Stimulated activated CD4-positive, alpha-beta T cell treated with anti-CD3 and anti-CD28 coated beads, Interleukin-1b, Interleukin-23, amount 100 ng/mL, for 24 hours (primary cell): ENCODE results near the gene COQ7.

Experiments
- DNase-seq, 4 experiments: peaks; one replicate each; pipeline ENCODE4 v3.0.0-alpha.2; 2020; ENCODE audit warnings: low read depth in 4 of 4, low spot score in 1 of 4

The COQ7 gene

DNA sequence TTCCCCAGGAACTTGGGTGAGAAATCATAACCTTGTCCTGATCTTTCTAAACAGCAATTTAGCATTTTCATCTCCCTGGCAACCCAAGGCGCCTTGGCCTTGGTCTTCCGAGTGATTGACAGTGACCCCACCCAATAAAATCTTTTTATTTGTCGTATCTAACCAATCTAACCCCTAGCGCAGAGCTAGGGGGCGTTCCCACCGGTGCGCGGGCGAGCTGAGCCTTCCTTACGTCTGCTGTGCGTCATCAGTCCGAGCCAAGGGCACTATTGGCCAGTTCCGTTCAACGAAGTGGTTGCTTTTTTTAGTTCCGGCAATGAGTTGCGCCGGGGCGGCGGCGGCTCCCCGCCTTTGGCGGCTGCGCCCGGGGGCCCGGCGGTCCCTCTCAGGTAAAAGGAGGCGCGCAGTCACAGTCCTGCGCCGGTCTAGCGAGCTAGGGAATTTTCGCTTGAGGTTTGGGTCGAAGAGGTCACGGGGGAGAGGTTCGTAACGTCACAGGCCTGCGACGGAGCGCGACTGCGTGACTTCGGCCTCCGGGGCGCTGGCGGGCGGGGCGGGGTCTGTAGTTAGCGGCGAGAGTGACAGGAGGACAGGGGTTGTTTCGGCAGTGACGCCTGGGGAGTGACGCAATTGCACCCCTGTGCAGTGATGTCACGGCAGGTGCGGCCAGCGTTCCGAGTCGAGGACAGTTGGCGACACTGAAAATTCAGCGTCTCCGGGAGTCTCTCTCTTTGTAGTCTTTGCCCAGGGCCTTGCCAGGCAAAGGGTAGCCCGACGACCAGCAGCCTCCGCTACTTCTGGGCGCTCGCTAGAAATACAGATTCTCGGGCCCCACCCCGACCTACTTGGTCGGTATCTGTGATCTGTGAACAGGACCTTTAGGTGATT lies at the start of gene COQ7:
Gene COQ7, plus strand, starts transcription at position 266 of the 888 bp plus-strand sequence. Its CDS starts 51 bp downstream, at position 317.
- peak; percentile 95 to 97 (median 97) for DNase-seq

DNA sequence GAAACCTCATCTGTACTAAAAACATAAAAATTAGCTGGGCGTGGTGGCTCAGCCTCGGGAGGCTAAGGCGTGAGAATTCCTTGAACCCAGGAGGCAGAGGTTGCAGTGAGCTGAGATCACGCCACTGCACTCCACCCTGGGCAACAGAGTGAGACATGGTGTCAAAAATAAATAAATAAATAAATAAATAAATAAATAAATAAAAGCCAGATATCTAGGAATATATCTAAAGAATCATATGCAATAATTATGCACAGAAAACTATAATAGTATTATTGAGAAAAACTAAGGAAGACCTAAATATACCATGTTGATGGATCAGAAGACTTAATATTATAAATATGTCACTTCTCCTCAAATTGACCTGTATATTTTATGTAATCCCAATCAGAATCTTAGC lies 46.7 kb upstream of the COQ7 start:
- DNase-seq = no peak

DNA sequence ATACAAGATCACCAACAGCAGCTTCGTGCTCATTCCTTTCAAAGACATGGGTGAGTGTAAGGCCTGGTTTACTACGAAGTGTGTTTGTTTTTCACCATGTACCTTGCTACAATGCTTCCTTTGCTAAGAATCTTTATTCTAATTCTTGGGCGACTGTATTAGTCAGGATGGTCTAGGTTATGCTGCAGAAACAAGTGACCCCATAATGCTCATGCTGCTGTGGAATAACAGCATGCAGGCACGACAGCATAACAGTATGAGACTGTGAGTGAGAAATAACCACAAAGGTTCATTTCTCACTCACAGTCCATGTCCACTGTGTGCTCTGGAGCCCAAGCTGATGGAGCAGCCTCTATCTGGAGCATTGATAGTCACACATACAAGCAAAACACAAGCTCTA lies 45.7 kb upstream of the COQ7 start:
- DNase-seq = no peak

DNA sequence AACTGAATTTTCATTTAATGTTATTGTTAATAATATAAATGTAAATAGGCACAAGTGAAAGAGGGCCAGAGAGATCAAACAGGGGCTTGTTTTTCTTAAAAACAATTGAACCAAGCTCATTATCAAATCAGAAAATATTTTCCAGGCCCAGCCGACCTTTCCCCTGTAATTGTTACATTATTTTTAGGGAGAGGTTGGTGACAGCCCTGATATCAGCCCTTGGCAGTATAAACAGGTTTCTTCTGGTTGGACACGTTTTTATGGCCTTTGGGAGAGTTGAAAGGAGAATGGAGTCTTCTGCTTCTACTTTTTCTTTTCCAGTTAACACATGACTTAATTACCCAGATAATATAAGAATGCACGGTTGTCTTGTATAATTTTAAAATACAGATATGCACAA lies 40.0 kb upstream of the COQ7 start:
- no peak for DNase-seq

DNA sequence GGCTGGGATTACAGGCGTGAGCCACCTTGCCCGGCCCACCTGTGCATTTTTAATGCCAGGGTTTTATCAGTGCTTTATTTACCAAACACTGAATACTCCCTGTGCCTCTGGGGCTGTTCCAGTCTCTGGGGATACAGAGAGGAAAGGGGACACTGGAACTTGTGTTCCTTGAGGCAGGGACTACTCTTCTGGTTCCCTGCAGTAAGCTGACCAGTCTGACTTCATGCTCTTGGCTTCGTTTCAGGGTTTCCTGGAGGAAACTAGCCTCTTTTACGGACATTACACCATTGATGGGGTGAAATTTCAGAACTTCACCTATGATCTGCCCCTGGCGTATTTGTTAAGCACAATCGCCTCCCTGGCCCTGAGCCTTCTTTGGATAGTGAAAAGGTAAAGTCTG lies 37.4 kb upstream of the COQ7 start:
- DNase-seq = no peak

DNA sequence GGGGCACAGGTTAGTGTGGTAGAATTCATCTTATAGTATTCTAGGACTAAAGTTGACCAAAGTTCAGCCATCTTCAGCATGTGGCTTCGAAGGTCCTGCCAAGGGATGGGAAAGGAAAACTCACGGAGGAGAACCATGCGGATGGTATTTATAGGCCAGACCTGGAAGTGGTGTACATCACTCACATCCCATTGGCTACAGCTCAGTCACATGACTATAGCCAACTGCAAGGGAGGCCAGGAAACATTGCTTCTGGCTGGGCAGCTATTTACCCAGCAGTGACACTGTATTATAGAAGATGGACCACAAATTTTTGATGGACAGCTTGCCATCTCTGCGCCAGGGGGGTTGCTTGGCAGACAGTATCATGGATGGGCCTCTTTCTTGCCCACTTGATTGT lies 35.7 kb upstream of the COQ7 start:
- DNase-seq = no peak

DNA sequence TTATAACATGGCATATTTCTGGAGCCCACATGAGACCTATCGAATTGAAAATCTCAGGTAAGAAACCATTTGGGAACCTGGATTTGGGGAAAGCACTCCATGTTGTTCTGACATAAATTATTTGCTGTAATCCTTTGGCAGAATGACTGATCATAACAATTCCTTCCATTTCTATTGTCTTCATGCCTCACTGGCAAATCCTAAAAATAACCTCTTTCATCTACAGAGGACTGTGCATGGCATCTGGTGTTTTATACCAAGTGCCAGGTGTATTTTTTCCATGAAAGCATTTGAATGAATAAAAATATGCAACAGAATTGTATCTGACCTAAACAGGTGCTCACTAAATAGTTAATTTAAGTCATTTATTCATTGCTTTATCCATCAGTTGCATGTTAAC lies 33.7 kb upstream of the COQ7 start:
- DNase-seq = no peak

DNA sequence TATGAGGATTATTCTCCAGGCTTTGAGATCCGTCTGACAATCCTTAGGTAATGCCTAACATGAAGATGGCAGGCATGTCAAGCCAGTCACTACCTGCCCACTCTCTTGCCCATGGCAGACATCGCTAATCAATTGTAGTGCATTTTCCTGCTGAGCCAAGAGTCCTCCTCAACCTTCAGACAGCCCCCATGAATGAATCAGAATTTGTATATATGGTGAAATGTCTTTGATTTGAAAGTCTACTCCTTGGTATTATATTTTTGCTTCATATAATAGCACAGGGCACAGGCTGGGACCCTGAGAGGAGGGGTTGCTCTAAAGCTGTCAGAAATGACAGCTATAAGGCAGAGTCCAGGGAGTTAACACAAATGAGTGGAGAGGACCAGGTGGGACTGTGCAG lies 27.0 kb upstream of the COQ7 start:
- no peak for DNase-seq

DNA sequence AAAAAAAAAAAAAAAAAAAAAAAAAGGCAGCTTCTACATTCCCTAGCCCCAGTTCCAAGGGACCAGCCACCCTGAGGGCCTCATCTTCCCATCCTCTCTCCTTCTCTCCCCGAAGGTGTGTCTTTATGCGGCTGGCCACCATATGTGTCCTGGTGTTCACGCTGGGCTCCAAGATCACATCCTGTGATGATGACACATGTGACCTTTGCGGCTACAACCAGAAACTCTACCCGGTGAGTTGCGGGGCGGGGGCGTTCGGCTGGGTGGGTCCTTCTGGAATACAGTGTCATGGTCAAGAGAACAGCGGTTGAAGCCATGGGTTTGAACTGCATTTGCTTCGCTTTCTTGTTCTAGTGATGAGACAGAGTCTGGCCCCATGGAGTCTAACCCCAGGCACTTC lies 22.6 kb upstream of the COQ7 start:
- DNase-seq = no peak

DNA sequence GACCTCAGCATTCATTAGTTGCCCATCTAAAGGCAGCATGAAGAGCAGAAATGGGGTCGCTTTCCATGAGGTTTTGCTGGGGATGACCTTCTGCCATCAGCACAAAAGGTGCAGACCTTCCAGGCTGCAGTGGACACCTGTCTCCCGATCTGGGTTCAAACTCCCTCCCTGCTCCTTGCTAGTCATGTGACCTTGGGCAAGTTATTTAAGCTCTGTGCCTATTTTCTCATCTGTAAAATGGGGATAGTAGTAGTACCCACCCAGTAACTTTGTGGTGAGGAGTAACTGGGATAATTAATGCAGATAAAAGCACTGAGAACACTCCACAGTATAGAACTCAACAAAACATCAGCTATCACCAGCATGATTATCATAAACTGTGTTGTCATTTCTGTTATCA lies 21.4 kb upstream of the COQ7 start:
- DNase-seq = no peak

DNA sequence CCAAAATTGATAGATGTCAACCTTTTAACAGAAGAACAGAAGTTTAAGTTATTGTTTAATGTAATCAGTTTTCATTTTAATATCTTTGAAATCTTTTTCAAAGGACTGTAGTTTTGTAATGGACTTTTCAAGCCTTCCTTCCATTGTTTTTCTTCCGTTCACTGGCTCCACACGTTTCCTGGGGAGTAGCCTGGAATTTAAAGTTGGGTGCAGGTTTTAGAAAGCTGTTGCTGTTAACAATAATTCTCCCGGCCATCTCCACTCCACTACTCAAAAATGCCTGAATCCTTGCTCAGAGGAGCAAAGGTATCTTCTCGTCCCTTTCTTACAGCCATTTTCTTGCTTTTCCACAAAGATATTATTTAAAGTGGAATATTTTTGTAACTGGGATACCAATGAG lies 4.7 kb upstream of the COQ7 start:
- no peak for DNase-seq

DNA sequence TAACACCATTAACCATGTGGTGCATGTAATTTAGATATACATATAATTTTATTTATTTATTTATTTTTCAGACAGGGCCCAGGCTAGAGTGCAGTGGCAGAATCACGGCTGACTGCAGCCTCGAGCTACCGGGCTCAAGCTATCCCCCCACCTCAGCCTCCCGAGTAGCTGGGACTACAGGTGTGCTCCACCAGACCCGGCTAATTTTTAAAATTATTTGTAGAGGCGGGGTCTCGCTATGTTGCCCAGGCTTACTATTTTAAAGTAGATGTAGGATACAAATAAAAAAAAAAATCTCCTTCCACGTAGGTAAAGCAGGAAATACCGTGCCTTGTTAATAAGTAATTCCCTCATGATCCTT lies 446 bp upstream of the COQ7 start:
- DNase-seq = no peak

DNA sequence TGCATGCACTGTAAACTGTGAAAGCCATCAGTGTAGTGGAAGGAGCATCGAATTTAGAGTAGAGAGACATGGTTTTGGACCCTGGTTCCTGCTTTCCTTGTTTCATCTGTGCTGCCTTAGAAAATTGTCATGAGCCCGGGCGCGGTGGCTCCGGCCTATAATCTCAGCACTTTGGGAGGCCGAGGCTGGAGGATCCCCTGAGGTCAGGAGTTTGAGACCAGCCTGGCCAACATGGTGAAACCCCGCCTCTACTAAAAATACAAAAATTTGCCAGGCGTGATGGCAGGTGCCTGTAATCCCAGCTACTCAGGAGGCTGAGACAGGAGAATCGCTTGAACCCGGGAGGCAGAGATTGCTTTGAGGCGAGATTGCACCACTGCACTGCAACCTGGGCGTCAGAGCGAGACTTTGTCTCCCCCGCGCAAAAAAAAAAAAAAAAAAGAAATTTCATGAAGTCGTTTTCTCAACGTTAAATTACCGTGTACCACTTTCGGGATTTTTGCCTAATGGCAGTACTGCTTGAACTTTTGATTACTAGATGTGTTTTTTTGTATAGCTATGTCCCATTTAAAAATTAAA lies 912 bp downstream of the COQ7 start:
- no peak for DNase-seq

DNA sequence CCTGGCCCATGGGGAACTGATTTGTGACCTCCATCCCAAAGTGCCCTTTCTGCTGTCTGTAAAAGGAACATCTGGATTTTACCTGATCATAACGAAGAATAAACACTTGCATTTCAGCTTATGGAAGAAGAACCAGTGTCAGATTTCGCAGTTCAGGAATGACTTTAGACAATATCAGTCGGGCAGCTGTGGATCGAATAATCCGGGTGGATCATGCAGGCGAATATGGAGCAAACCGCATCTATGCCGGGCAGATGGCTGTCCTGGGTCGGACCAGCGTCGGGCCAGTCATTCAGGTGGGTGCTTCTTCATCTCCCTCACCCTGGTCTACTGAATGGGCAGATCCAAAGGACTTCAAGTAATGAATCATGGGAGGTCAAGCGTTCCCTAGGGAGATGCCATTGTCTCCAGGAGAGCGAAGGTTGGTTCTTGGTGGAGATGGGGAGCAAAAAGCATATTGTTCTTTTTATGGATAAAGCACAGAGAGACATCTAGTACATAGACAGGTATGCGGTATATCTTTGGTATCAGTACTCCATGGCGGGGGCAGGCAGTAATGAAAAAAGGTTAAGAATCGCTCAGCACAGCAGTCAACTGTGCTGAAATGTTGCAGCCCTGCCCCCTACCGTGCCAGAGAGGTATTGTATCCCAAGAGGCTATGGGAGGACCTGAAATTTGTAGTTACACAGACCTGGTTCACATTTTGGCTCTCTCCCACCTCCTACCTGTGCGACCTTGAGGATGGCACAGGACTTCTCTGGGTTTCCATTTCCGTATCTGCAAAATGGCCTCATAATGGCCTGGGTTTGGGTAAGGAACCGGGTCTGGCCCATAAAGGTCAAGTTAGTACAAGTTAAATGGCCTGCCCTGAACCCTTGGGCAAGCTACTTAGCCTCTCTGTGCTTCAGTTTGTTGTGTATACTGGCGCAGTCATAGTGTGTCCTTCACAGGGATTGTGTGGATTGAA lies 4.7 kb downstream of the COQ7 start:
- peak in 2 of 4 experiments; percentile 22 to 44 for DNase-seq

DNA sequence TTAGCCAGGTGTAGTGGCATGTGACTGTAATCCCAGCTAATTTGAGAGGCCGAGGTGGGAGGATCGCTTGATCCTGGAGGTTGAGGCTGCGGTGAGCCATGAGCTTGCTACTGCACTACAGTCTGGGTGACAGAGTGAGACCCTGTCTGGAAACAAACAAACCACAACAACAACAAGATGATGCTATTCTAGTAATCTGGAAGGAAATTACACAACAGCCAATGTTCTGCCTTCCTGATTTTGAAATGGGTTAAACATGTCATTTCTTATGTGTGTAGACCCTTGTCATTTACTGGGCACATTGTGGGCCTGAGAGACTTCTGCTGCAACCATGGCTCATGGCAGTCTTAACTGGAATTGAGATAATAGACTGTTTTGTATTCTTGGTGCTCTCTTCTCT lies 5.9 kb downstream of the COQ7 start:
- DNase-seq = no peak

DNA sequence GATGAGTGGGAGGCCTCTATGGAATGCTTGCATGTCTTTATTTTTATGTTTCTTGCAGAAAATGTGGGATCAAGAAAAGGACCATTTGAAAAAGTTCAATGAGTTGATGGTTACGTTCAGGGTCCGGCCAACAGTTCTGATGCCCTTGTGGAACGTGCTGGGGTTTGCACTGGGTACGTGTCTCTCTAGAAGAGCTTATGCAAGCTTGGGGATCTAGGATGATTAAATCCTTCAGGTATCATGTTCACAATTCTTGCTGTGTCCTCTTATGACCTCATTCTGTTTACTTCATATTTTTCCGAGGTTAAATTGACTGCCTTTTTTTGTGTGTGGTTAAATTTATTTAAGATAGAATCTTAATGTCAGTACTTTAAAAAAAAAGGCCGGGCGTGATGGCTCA lies 6.4 kb downstream of the COQ7 start:
- DNase-seq = no peak

DNA sequence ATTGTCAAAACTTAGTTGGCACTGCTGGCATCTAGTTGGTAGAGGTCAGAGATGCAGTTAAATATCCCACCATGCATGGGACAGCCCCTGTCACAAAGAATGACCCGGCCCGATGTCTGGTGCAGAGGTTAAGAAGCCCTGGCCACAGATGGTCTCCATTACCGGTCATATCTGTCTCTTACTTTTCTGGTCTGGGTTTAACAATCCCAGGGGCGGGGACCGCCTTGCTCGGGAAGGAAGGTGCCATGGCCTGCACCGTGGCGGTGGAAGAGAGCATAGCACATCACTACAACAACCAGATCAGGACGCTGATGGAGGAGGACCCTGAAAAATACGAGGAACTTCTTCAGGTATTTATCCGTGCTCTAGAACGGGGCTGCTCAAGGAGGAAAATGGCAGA lies 8.1 kb downstream of the COQ7 start:
- DNase-seq = no peak

DNA sequence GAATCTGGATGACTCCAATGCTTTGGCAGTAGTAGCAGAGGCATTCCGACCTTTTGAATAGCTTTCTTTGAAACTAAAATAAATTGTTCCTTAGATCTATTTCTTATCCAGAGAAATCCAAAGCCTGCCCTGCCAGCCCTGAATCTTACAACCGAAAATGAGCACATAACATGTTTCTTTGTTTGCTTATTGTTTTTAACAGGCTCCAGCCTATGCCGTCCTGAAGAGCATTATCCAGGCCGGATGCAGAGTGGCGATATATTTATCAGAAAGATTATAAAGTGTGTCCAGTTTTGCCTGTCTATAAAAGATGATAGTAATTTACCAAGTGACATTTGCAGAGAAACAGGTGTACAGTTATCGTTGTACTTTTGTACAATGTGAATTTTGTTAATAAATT lies 10.5 kb downstream of the COQ7 start:
- no peak for DNase-seq

DNA sequence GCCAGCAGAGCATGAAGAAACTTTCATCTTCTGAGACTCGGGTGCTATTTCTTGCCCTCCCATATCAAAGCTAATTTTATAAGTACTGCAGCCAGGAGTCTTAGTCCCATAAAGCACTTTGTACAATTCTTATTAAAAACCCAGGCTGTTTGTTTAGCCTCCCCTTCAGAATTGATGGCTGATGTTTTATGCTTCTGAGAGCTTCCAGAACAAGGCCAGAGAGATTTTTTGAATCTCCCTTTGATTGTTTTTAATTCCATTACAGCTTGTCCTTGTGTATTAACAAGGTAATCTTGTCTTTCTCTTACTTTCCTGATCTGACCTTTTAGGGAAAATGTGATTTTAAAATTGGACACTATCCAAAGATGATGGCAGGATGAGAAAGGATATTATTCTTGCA lies 16.3 kb downstream of the COQ7 start:
- no peak for DNase-seq

DNA sequence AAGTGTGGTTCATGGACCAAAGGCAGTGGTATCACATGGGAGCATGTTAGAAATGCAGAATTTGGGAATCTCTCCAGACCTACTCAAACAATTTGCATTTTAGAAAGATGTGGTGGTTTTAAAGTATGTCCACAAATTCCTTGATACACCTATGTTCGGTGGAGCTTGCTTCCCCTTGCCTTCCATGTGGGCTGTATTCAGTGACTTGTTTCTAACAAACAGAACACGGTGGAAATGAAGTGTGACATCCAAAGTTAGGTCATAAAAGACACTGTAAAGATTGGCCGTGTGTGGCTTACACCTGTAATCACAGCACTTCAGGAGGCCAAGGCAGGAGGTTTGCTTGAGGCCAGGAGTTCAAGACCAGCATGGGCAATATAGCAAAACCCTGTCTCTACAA lies 16.7 kb downstream of the COQ7 start:
- no peak for DNase-seq

DNA sequence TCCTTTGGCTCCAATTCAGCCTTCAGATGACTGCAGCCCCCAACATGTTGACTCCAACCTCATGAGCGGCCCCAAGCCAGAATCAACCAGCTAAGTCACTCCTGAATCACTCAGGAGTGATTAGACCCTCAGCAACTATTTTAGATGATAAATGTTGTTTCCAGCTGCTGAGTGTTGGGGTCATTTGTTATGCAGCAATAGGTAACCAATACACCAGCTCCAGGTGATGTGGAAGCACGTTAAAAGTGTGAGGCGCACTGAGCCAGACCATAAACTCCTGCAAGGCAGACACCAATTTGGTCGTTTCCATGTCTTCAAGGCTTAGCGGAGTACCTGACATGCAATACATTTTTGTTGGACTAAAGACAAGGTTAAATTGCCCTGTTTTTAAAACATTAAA lies 17.5 kb downstream of the COQ7 start:
- DNase-seq = no peak

DNA sequence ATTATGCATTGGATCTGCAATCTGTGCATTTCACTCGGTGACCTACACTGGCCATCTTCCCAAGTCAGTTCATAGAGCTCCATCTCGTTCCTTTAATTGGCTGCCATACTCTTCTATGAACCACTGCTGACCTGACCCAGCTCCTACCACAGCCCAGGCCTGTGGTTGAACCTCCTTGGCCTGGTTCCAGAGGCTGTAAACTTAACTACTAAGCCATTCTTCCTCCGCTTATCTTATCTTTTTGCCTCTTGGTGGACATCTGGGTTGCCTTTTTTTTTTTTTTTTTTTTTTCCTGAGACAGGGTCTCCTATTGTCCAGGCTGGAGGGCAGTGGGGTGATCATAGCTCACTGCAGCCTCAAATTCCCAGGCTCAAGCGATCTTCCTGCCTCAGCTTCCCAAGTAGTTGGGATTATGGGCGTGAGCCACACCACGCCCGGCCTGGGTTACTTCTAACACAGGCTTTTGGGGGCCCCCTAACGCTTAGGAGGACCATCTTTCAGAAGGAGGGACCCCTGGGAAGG lies 18.3 kb downstream of the COQ7 start:
- DNase-seq = no peak
